ENCODE measurements around the gene SPAG8. TPM values are rescaled to one million over a fixed set of nuclear protein-coding genes. Genes with fewer than 3 reads are reported as not detected.

Gene SPAG8
- total RNA-seq, 1 experiment from 2014 or later, result 0.29 TPM

DNA sequence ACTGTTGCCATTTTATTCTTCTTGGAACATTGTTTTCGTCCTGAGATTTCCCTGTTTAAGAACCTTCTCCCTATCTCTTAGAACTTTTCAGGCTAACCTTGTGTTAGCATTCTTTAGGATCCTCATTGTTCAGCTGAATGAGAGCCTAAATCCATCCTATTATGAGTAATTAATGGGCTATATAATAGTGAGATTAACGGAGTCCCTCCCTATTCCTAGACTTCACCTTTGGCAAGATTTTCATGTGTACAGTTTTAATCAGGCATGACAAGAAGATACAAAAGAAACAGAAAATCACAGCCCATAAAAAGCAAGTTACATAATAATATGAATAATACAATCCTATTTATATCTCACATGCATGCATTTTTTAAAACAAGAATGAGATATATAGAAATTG is 48.9 kb downstream of the SPAG8 start:
- no TSS peak for BruUV-seq (replicated peaks)
- H3K4me3 ChIP-seq (ENCODE audit: low read depth, low read length), result no peak overlapping the region
- no peaks in the 10 kb centered on the region for H3K36me3 ChIP-seq (ENCODE audit: control insufficient read depth, insufficient read depth, low read length)
- H3K9me3 ChIP-seq, result no peaks in the 10 kb centered on the region
- Mint-ChIP-seq H3K27ac (ENCODE audit: unreplicated experiment) (no peak overlapping the region), H3K9me3 (ENCODE audit: unreplicated experiment) (no peaks in the 10 kb centered on the region), H3K4me1 (ENCODE audit: low read depth, unreplicated experiment) (peaks cover 14% of the 10 kb centered on the region), H3K4me3 (ENCODE audit: unreplicated experiment) (no peak overlapping the region), H3K36me3 (ENCODE audit: insufficient read depth, unreplicated experiment) (no peaks in the 10 kb centered on the region), H3K27me3 (ENCODE audit: insufficient read depth, unreplicated experiment) (no peaks in the 10 kb centered on the region)
- peaks cover 1% of the 10 kb centered on the region; the same call in 1 of the 2 replicates for H3K4me1 ChIP-seq
- TF ChIP-seq, protein P1, sequence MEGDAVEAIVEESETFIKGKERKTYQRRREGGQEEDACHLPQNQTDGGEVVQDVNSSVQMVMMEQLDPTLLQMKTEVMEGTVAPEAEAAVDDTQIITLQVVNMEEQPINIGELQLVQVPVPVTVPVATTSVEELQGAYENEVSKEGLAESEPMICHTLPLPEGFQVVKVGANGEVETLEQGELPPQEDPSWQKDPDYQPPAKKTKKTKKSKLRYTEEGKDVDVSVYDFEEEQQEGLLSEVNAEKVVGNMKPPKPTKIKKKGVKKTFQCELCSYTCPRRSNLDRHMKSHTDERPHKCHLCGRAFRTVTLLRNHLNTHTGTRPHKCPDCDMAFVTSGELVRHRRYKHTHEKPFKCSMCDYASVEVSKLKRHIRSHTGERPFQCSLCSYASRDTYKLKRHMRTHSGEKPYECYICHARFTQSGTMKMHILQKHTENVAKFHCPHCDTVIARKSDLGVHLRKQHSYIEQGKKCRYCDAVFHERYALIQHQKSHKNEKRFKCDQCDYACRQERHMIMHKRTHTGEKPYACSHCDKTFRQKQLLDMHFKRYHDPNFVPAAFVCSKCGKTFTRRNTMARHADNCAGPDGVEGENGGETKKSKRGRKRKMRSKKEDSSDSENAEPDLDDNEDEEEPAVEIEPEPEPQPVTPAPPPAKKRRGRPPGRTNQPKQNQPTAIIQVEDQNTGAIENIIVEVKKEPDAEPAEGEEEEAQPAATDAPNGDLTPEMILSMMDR (IDR thresholded peaks at IDR 0.05; ENCODE audit: insufficient read depth in 1 of 2, low read depth in 1 of 2, low read length in 1 of 2, severe bottlenecking in 1 of 2, unreplicated experiment in 1 of 2), result no peak
- no peak for DNase-seq
- ChIA-PET CTCF (interaction anchor here (0.6 to 1.1 kb wide), 2 partner anchors 27 to 63 kb away, joined by 3 read pairs; no protein-coding TSS in a partner anchor), POLR2A (no interaction called here)
- no peaks in the 10 kb centered on the region for H3K27me3 ChIP-seq (replicated peaks; ENCODE audit: control insufficient read depth, insufficient read depth, low read length)
- intact Hi-C loops (cut with micrococcal nuclease; ENCODE audit: unreplicated experiment), result no loop called here

DNA sequence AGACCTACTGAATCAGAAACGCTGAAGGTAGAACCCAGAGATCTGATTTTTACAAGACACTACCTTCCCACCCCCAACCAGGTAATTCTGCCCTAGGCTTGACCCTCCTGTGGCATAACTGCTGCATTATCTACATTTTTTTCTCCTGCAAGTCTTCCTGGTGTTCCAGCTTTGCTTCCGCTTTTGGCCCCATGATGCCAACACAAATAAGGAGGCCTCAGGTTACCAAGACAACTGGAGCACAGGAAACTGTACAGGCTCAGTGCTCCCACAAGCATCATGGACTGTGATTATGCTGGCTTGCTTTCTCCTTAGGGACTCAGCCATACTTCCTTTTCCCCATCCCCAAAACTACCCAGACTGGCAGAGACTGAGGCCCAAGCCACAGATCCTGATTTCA is 51.4 kb downstream of the SPAG8 start:
- Mint-ChIP-seq H3K27me3 (ENCODE audit: insufficient read depth, unreplicated experiment) (no peaks in the 10 kb centered on the region), H3K36me3 (ENCODE audit: insufficient read depth, unreplicated experiment) (peaks cover 14% of the 10 kb centered on the region), H3K4me1 (ENCODE audit: low read depth, unreplicated experiment) (peaks cover 14% of the 10 kb centered on the region), H3K4me3 (ENCODE audit: unreplicated experiment) (no peak overlapping the region), H3K27ac (ENCODE audit: unreplicated experiment) (no peak overlapping the region), H3K9me3 (ENCODE audit: unreplicated experiment) (no peaks in the 10 kb centered on the region)
- BruUV-seq (replicated peaks), result no TSS peak
- Histone ChIP-seq H3K27me3 (replicated peaks; ENCODE audit: control insufficient read depth, insufficient read depth, low read length) (no peaks in the 10 kb centered on the region), H3K4me1 (peaks cover 5% of the 10 kb centered on the region; the same call in 1 of the 2 replicates), H3K4me3 (ENCODE audit: low read depth, low read length) (no peak overlapping the region), H3K9me3 (no peaks in the 10 kb centered on the region), H3K36me3 (ENCODE audit: control insufficient read depth, insufficient read depth, low read length) (no peaks in the 10 kb centered on the region)
- CTCF ChIA-PET, result no interaction called here
- TF ChIP-seq, protein P1 (IDR thresholded peaks at IDR 0.05; ENCODE audit: insufficient read depth in 1 of 2, low read depth in 1 of 2, low read length in 1 of 2, severe bottlenecking in 1 of 2, unreplicated experiment in 1 of 2), result no peak
- intact Hi-C loops (cut with micrococcal nuclease; ENCODE audit: unreplicated experiment), result no loop called here
- POLR2A ChIA-PET, result interaction anchor here (0.5 to 1.2 kb wide), 2 partner anchors 33 to 272 kb away, joined by 3 to 5 read pairs; no protein-coding TSS in a partner anchor
- DNase-seq, result no peak

DNA sequence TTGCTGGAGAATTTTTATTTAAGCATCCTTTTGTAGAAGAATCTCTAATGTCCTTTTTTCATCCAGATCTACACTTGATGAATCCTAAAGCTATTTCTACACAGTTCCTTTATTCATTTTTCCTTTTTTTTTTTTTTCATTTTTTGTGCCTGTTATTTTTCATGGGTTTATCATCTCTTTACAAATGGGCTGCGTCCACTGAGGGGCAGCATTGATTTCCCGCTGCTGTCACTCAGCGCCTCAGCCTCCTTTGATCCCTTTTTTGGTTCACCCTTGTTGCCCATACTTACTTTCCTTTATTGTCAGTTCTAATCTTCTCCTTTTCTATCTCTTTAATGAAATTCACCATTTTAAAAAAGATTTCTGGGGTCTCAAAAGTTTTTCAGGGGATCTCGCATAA is 52.3 kb downstream of the SPAG8 start:
- H3K27me3 Mint-ChIP-seq (ENCODE audit: insufficient read depth, unreplicated experiment), result no peaks in the 10 kb centered on the region
- BruUV-seq (replicated peaks), result no TSS peak
- peaks cover 14% of the 10 kb centered on the region for H3K36me3 Mint-ChIP-seq (ENCODE audit: insufficient read depth, unreplicated experiment)
- H3K4me3 Mint-ChIP-seq (ENCODE audit: unreplicated experiment), result no peak overlapping the region
- ChIA-PET CTCF (no interaction called here), POLR2A (interaction anchor here (0.7 to 1.0 kb wide), 2 partner anchors 14 to 32 kb away, joined by 3 to 4 read pairs; no protein-coding TSS in a partner anchor)
- Histone ChIP-seq H3K27me3 (replicated peaks; ENCODE audit: control insufficient read depth, insufficient read depth, low read length) (no peaks in the 10 kb centered on the region), H3K4me3 (ENCODE audit: low read depth, low read length) (no peak overlapping the region), H3K36me3 (ENCODE audit: control insufficient read depth, insufficient read depth, low read length) (no peaks in the 10 kb centered on the region), H3K9me3 (no peaks in the 10 kb centered on the region), H3K4me1 (peaks cover 5% of the 10 kb centered on the region; the same call in 1 of the 2 replicates)
- TF ChIP-seq, protein P1 (IDR thresholded peaks at IDR 0.05; ENCODE audit: insufficient read depth in 1 of 2, low read depth in 1 of 2, low read length in 1 of 2, severe bottlenecking in 1 of 2, unreplicated experiment in 1 of 2), result no peak
- intact Hi-C loops (cut with micrococcal nuclease; ENCODE audit: unreplicated experiment), result no loop called here
- no peaks in the 10 kb centered on the region for H3K9me3 Mint-ChIP-seq (ENCODE audit: unreplicated experiment)
- H3K27ac Mint-ChIP-seq (ENCODE audit: unreplicated experiment), result no peak overlapping the region
- DNase-seq, result no peak
- H3K4me1 Mint-ChIP-seq (ENCODE audit: low read depth, unreplicated experiment), result peaks cover 14% of the 10 kb centered on the region

Other genes starting within 250 kb of the SPAG8 start
- 27.9 and 30.1 TPM in 2 replicates for gene TESK1, start 207.0 kb downstream of the SPAG8 start, total RNA-seq (2022)
- gene CD72, start 193.8 kb downstream of the SPAG8 start, total RNA-seq (2022), result 0.70 and 0.95 TPM in 2 replicates
- not detected in 2 replicates for gene SIT1, start 161.3 kb downstream of the SPAG8 start, total RNA-seq (2022)
- gene RMRP, start 154.2 kb downstream of the SPAG8 start, total RNA-seq (2022), result 10,161 and 10,726 TPM in 2 replicates
- 11.8 and 12.1 TPM in 2 replicates for gene CCDC107, start 154.0 kb downstream of the SPAG8 start, total RNA-seq (2022)
- gene ARHGEF39, start 147.1 kb downstream of the SPAG8 start, total RNA-seq (2022), result 31.4 and 32.8 TPM in 2 replicates
- not detected in 2 replicates for gene CA9, start 138.3 kb downstream of the SPAG8 start, total RNA-seq (2022)
- 21.8 and 26.5 TPM in 2 replicates for gene TPM2, start 122.3 kb downstream of the SPAG8 start, total RNA-seq (2022)
- gene TLN1, start 80.1 kb downstream of the SPAG8 start, total RNA-seq (2022), result 147 and 165 TPM in 2 replicates
- 50.4 and 54.1 TPM in 2 replicates for gene CREB3, start 79.6 kb downstream of the SPAG8 start, total RNA-seq (2022)
- 108 and 111 TPM in 2 replicates for gene GBA2, start 63.0 kb downstream of the SPAG8 start, total RNA-seq (2022)
- 25.0 and 27.1 TPM in 2 replicates for gene RGP1, start 63.0 kb downstream of the SPAG8 start, total RNA-seq (2022)
- not detected in 2 replicates for gene MSMP, start 58.0 kb downstream of the SPAG8 start, total RNA-seq (2022)
- 40.5 and 44.1 TPM in 2 replicates for gene NPR2, start 20.7 kb downstream of the SPAG8 start, total RNA-seq (2022)
- 88.0 and 110 TPM in 2 replicates for gene HINT2, start 2.8 kb upstream of the SPAG8 start, total RNA-seq (2022)
- gene FAM221B, start 16.5 kb upstream of the SPAG8 start, total RNA-seq (2022), result not detected in 2 replicates
- gene TMEM8B, start 17.0 kb upstream of the SPAG8 start, total RNA-seq (2022), result 4.8 and 4.9 TPM in 2 replicates
- gene OR13J1, start 58.1 kb upstream of the SPAG8 start, total RNA-seq (2022), result not detected in 2 replicates
- gene HRCT1, start 93.9 kb upstream of the SPAG8 start, total RNA-seq (2022), result not detected in 2 replicates
- gene SPAAR, start 97.2 kb upstream of the SPAG8 start, total RNA-seq (2022), result not detected in 2 replicates
- gene OR2S2, start 145.9 kb upstream of the SPAG8 start, total RNA-seq (2022), result not detected in 2 replicates
- 1.1 and 1.8 TPM in 2 replicates for gene RECK, start 224.7 kb upstream of the SPAG8 start, total RNA-seq (2022)